Kidney capillary endothelial cell (primary cell): ENCODE results near the gene S100A8.
"Not testable (repeated sequence)": the region's sequence is repeated elsewhere in the genome, so short reads cannot be mapped to it uniquely, and the experiment has no call there.

Source experiments
- DNase-seq: peaks from one replicate; pipeline ENCODE4 v3.0.0-alpha.2; 2018; ENCODE audit warnings: low spot score

S100A8 gene

DNA sequence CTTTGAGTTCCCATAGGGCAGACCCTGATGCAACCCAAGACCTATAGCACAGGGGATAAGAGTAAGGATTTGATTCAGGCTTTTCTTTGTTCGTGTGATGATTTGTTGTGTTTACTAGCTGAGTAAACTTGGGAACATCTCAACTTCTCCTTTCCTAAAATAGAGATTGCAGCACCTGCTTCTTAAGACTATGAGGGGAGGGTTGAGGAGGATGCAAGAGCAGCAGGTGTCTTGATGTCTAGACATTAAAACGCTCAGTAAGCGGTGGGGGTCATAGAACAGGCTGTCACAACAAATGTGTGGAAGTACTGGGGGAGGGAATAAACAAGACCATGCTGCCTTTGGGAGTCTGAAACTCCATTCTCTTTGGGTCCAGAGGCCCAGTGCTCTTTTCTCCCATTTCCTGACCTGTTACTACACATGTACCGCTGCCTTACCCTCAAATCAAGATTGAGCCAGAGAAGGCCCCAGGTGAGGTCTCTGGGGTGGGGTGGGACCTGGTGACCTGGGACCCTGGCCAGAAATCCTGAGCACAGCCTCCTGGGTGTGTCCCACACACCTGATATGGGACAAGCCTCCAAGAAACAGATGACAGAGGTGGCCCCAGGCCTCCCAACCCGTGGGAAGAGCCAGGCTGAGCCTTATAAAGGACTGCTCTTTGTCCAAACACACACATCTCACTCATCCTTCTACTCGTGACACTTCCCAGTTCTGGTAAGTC, 25.1 kb upstream of the S100A8 start, which contains the start of gene S100A7A:
Gene S100A7A (plus strand): TSS at position 671 of the 721 bp plus-strand sequence. CDS start 1,563 bp downstream, outside the sequence.
- DNase-seq, result no peak

DNA sequence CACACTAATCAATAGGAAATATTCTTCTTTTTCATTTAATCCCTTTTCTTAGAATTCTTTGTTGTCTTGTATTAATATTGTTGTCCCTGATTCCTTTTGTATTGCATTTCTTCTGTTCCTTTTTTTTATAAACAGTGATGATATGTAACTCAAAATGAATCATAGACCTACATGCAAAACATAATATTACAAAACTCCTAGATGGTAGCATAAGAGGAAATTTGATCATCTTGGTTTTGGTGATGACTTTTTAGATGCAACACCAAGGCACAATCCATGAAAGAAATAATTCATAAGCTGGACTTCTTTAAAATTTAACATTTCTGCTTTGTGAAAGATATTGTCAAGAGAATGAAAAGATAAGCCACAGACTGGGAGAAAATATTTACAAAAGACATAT, 23.1 kb upstream of the S100A8 start:
- not testable (repeated sequence) for DNase-seq

DNA sequence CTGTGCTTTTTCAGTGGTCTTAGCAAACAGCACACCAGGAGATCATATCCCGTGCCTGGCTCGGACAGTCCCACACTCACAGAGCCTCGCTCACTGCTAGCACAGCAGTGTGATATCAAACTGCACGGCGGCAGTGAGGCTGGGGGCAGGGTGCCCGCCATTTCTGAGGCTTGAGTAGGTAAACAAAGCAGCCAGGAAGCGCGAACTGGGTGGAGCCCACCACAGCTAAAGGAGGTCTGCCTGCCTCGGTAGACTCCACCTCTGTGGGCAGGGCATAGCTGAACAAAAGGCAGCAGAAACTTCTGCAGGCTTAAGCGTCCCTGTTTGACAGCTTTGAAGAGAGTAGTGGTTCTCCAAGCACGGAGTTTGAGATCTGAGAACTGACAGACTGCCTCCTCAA, 16.4 kb upstream of the S100A8 start:
- DNase-seq, result not testable (repeated sequence)

DNA sequence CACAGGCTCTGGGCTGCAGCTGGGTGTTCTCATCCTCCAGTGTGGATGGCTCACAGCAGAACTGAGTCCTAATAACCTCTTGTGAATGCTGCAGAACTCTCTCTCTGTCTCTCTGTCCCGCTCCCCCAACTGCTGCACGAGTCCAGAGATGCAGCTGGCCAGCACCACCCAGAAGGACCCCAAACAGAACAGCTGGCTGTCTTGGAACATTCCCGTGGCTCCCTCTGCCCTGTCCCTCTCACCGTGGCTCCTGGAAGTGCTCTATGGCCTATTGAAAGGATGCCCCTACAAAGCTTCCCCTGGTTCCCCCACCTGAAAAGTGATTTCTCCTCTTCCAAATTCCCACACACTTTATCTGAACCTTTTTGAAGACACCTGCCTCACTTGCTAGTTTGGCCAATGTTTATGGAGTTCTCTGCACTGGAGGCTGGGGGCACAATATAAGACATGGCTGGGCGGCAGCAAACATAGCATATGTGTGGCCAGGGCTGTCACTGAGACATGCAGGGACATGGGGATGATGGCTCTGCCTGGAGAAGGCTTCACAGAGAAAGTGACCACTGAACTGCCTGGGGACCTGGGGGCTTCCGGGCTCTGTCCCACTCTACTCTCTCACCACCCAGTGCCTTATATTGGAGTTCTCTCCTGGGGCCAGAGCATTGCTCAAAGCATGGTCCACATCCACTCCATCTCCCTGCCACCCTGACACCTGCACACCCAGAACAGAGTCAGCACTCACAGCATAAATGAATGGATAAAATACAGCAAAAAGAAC, 15.1 kb upstream of the S100A8 start:
- not testable (repeated sequence) for DNase-seq

GRCh38 chr1:153404768-153405167, 13.9 kb upstream of the S100A8 start:
- peak; percentile 7 for DNase-seq

DNA sequence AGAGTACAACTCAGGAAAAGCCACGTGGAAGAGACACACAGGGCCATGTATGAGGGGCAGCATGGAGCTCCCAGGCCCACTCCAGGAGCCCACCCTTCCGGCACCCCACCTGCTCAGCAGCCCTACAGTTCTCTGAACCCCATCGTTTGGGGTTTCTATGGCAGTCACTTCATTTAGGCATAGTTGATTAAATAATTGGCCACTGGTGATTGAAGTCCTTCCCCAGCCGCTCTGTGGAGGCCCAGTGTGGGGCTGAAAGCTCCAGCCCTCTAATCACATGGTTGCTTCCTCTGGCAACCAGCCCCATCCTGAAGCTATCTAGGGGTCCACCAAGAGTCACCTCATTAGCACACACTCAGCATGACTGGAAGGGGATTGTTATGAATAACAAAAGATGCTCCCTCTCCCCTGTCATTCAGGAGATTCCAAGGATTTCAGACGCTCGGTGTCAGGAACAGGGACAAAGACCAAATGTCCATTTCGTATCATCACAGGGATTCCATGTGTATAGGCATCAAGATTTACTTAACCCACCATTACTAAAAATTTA, 13.3 kb upstream of the S100A8 start:
- no peak for DNase-seq

DNA sequence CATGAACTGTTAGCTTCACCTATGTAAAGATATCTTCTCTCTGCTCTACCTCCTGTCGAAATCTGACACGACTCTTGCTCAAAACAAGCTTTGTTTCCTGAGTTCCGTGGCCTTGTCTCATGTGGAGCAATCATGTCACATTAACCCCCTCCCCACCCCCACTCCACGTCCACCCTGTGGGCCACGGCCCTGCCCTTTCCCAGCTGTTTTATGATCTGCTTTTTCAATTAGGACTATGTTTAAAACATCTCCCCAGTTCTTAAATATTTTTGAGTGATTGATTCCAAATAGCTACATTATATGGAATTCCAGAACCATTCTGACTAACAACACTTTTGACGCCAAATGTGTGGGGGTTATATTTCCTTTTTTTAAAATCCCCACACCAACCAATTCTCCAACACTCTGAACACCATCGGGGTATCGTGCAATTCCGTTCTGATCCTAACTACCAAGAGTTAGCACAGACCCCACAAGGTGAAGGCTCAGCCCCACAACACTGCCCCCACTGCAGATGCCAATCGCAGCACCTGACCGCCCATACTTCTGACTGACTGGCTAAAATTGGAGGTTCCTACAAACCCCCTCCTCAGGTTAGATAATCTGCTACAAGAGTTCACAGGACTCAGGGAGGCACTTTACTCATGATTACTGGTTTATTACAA, 12.7 kb upstream of the S100A8 start:
- DNase-seq, result no peak

- no peak for DNase-seq
Measured at GRCh38 chr1:153402226-153402625, 11.4 kb upstream of the S100A8 start.

DNA sequence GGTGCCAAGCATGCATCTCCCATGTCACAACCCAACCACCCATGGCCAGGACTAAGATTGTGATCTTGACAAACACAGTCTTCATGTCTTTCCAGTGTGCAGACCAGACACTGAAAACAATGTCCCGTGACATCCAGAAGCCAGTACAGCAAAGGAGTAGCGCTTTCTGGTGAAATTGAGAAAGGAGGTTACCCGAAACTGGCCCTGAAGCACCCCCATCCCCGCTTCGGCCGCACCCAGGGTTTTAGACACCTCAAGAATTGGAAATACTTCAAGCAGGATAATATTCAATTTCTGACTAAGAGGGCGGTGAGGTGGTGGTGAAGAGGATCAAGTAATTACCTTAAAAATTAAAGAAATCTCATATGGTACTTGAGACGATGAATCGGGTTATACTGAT, 10.6 kb upstream of the S100A8 start:
- DNase-seq, result no peak

DNA sequence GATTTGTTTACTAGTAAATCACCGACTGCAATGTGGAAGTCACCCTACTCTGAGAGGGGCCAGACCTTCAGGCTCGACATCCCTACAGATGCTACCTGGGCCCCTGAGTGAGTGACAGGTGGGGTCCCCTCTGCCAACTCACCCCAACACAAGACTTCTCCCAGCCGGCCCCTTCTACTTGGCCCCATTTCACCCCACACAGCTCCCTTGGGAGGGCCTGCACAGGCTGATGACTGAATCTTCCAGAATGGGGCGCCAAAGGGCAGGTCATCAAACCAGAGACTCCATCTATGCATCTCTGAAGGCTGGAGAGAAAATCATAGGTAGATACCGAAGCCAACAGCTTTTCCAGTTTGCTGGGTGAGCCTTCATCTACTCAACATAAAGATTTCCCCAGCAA, 9.4 kb upstream of the S100A8 start:
- no peak for DNase-seq

GRCh38 chr1:153399401-153400055, 8.7 kb upstream of the S100A8 start:
- no peak for DNase-seq

GRCh38 chr1:153397924-153398651, 7.2 kb upstream of the S100A8 start:
- DNase-seq, result no peak

DNA sequence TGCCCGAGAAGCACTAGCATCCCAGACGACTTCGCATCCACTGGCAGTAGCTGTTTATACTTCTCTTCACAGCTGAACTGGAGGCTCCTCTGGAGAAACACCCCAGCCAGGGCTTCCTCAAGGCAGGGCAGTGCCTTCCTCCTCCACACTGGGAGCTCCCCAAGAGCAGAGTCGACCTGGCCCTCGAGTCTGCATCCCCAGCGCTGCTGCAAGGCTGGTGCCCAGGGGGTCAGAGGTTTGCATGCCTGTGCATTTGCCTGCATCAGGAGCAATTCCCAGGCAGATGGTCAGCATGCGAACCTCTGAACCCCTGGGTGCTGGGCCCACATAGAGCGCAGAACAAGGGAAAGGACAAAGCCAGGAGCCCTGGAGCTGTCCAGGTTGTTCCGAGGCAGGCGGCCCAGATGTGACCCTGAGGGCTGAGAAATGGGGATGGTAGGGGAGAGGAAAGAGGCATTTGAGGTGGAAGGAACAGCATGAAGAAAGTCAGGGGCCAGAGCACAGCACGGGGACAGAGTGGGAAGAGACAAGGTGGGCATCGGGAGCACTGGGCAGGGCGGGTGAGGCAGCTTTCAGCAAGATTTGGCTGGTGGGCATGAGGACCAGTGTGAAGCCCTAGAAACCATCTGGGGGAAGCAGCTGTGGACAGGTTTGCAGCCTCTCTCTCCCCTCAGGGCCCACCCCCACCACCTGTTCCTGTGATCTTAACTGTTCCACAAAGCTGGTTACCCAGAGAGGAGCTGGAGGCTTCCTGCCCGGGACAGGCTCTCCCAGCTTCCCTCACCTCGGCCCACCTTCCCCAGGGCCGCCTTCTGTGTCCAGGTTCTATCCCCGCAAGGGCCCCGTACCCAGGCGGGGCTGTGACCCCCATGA, 6.4 kb upstream of the S100A8 start:
- DNase-seq, result no peak

GRCh38 chr1:153396461-153396860, 5.6 kb upstream of the S100A8 start:
- no peak for DNase-seq

- no peak for DNase-seq
Measured at GRCh38 chr1:153395776-153396175, 4.9 kb upstream of the S100A8 start.

DNA sequence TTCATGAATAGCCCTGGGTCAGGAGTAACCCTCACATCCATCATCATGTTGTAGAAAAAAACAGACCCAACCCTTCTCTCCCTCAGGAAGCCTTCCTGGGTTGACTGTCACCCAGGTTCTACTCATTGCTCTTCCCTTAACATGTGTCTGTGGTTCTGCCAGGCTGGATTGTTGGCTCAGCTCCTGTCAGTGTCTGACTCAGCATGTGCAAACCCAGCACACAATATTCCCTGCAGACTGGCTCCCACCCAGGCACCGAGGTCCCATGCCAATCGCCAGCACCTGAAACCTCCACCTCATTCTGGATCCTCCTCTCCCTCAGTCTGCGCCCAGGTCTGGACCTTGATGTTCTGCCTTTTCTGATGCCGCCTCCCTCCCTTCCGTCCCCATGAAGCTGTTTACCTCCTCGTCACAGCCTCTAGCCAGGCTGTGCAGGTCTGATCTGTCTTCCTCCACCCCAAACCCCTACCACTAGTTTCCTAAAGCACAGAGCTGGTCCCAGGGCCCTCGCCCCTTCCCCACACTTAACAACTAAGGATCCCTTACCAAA, 4.3 kb upstream of the S100A8 start:
- no peak for DNase-seq

GRCh38 chr1:153394391-153394790, 3.5 kb upstream of the S100A8 start:
- no peak for DNase-seq

GRCh38 chr1:153393926-153394325, 3.1 kb upstream of the S100A8 start:
- DNase-seq, result no peak

DNA sequence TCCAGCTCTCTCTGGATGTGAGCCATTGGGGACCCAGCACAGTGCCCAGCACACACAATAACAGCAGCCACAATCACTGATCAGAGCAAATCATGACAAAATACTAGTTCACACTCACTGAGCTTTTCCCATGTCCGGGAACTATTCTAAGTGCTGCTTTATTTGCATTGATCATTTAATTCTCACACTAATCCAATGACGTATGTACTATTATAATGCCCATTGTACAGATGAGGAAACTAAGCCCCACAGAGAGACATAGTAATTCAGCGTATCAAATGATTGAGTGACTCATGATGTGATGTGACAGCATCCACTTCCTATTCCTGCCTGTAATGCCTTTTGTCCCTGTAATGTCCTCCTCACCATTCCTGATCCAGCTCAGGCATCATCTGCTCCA, 1.9 kb upstream of the S100A8 start:
- DNase-seq, result no peak

- no peak for DNase-seq
Measured at GRCh38 chr1:153392258-153392657, 1.4 kb upstream of the S100A8 start.
